ENCODE data around the gene TRAF3IP1.
"Not testable (repeated sequence)": the region's sequence is repeated elsewhere in the genome, so short reads cannot be mapped to it uniquely, and the experiment has no call there.

TRAF3IP1 gene, protein sequence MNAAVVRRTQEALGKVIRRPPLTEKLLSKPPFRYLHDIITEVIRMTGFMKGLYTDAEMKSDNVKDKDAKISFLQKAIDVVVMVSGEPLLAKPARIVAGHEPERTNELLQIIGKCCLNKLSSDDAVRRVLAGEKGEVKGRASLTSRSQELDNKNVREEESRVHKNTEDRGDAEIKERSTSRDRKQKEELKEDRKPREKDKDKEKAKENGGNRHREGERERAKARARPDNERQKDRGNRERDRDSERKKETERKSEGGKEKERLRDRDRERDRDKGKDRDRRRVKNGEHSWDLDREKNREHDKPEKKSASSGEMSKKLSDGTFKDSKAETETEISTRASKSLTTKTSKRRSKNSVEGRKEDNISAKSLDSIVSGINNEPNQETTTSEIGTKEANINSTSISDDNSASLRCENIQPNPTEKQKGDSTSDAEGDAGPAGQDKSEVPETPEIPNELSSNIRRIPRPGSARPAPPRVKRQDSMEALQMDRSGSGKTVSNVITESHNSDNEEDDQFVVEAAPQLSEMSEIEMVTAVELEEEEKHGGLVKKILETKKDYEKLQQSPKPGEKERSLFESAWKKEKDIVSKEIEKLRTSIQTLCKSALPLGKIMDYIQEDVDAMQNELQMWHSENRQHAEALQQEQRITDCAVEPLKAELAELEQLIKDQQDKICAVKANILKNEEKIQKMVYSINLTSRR

DNA sequence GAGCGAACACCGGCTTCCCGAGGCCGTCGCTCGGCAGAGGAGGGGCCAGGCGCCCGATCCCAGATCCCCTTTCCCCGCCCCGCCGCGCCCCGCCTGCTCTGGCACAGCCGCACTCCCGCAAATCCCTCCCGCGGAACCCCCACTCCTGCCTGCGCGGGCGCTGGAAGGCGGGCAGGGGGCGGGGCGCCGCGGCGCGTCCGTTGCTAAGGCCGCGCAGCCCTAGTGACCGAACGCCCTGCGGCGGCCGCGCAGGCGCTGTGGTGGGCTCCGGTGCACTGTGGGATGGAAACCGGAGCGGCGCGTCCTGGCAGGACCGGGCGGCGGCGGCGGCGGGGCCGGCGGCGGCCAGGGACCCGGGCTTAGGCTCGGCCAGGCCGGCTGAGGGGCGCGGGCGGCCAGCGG lies at the start of gene TRAF3IP1:
Gene TRAF3IP1, plus strand, starts transcription at position 273 of the 402 bp plus-strand sequence. CDS start 145 bp downstream, outside the sequence.
- peak; percentile 65 for DNase-seq (ENCODE audit: low read depth)

DNA sequence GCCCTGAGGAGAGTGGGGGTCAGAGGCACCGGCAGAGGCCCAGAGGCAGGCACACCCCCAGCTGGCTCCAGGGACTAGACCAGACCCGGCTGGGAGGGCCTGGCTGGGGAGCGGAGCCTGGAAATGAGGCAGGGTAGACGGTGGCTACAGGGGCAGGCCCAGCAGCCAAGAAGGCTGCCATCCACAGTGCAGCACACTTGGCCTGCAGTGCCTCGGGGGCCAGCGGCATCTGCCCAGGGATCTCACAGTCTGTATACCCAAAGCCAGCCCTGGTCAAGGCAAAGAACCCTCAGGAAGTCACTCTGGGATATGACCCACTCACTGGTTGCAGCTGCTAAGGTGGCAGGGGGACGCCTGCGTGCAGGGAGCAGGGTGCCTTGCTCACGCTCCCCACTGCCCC lies 49.7 kb upstream of the TRAF3IP1 start:
- DNase-seq (ENCODE audit: low read depth) = no peak

DNA sequence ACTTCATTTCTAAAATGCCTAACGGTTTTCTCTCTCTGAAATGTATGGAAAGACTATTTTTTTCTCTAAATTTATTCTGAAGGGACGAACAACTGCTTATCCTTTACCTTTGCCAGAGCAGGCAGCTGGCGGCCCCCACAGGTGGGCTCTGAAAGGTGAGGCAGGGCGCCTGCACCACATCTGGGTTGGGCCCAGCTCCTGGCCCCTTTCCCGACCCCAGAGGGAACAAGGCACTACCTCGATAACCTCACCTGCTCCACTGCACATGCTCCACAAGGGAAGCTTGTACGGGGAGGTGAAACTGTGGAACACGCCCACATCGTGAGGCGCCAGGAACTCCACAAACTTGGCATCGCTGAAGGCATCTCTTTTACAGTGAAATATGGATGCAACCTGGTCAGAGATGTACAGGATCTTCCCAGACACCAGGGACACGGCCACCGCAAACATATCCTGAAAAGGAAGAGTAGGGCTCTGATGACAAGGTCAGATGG lies 49.2 kb upstream of the TRAF3IP1 start:
- DNase-seq (ENCODE audit: low read depth) = no peak

DNA sequence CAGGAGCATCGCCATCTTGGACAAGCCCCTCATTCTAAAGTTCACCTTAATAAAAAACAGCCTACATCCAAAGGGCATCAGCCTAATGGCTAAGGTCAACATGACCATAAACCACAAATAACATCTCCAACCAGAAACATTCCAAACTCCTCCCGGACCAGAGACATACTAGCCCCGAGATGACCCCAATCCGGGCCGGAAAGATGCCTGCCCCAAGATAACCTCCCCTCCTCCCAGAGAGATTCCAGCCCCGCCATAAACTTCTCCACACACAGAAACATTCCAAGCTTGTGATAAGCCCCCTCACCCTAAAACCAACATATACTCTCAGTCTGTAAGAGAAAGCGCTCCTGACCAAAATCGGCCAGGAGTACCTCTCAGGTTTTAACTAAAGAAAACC lies 48.6 kb upstream of the TRAF3IP1 start:
- not testable (repeated sequence) for DNase-seq (ENCODE audit: low read depth)

DNA sequence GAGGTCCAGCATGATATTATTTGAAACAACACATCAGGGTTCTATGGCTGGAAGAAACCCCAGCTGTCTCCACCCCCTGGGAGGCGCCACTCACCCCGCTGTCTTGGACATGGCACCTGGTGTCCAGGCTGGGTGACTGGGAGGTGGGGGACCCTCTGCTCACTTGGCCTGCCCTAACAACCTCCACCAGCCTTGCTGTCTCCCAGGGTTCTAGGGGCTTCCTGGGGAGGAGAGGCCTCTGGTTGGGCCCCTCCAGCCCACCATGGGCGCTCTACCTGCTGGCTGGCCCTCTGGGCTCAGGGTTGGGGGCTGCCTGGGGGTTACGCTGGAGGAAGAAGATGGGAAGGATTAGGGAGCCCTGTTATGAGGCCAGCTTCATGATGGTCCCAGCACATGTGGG lies 48.2 kb upstream of the TRAF3IP1 start:
- no peak for DNase-seq (ENCODE audit: low read depth)

DNA sequence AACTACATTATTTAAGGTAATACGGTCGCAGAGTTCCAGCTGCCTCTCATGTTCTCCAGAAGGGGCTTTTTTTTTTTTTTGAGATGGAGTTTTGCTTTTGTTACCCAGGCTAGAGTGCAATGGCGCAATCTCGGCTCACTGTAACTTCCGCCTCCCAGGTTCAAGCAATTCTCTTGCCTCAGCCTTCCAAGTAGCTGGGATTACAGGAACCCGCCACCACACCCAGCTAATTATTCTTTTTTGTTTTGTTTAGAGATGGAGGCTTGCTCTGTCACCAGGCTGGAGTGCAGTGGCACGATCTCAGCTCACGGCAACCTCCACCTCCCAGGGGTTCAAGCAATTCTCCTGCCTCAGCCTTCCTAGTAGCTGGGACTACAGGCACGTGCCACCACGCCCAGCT lies 46.9 kb upstream of the TRAF3IP1 start:
- DNase-seq (ENCODE audit: low read depth) = not testable (repeated sequence)

DNA sequence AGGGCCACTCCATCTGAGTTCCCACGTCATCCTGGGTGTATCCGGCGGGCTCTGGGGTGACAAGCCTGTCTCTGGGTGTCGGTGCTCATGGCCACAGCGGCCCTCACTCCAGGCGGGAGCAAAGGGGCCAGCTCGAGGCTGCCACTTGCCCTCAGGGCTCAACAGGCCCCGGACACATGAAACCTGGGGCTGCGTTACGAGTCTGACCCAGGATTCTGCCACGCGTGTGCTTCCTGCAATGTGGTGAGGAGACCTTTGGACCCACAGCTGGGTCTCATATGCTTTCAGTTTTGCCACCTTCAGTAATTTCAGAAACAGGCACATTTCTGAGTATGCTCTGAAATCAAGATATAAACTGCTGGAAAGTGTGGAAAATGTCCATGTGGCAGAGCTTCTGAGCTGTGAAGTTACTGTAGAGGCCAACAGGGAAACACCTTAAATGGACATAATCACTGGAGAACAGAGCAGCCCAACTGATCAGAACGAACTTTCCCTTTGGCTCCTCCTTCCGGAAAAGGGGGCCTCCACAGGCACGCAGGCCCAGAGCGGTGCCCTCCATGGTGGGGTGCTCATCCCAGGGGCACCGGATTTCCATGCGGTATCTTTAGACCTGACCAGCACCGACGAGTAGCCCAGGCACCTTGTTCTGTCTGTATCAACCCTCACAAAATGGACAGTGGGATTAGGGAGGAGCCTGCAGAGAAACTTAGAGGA lies 46.0 kb upstream of the TRAF3IP1 start:
- no peak for DNase-seq (ENCODE audit: low read depth)

DNA sequence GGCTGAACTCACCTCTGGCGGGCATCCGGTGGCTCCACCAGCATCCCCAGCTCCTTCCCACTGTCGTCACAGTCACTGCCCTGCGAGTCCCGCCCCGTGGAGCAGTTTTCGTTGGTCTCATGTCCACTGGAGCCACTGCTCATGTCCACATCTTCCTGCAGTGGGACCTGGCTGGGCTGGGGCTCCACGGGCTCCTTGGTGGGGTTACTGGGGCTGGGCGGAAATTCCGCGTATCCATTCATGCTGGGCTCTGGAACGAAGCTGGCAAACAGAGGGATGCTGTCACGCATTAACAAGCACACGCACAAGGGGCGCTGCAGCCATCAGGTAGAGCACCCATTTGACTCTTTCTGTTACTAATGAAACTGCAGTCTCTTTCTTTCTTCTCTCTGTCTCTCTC lies 42.6 kb upstream of the TRAF3IP1 start:
- DNase-seq (ENCODE audit: low read depth) = no peak

DNA sequence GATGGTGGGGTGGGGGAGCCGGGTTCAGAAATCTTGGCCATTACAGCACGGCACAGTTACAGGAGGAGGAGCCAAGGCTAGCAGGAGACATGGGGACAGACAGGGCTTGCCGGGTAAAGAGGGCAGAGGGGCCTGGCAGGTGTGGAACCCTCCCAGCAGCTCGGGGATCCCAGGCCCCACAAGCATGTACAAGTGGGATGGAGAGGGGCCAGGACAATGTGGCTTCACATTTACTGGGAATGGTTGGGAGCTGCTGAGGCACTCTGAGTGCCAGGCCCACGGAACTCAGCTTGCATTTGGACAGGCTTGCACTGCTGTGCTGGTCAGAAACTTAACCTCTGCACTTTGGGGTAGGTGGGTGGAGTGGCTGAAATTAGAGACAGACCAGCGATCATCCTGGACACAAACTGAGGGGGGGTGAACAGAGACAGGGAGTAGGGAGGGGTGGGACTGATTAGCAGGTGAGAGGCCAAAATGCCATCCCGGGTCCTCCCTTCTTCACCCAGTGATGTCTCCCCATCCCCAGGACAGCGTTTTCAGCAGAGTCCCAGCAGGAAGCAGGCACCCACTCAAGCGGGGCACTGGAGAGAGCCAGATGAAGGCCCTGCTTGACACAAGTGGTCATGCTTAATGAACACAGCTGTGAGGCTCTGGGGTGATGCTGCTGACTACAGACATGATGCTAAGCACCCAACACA lies 41.5 kb upstream of the TRAF3IP1 start:
- no peak for DNase-seq (ENCODE audit: low read depth)

DNA sequence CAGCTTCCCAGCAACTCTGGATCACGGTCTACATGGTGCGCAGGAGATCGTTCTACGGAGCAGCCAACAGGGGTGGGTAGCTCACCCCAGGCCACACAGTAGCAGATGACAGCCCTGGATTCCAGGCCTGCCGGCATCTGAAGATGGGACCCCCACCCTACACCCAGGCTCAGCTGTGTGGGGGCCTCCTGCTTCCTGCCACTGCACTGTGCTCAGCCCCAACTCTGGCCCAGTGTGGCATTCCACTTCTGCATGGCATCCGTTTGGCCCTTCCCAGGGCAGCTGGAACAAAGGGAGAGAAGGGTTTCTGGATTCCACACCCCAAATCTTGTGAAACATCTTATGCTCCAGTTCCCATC lies 41.0 kb upstream of the TRAF3IP1 start:
- no peak for DNase-seq (ENCODE audit: low read depth)

DNA sequence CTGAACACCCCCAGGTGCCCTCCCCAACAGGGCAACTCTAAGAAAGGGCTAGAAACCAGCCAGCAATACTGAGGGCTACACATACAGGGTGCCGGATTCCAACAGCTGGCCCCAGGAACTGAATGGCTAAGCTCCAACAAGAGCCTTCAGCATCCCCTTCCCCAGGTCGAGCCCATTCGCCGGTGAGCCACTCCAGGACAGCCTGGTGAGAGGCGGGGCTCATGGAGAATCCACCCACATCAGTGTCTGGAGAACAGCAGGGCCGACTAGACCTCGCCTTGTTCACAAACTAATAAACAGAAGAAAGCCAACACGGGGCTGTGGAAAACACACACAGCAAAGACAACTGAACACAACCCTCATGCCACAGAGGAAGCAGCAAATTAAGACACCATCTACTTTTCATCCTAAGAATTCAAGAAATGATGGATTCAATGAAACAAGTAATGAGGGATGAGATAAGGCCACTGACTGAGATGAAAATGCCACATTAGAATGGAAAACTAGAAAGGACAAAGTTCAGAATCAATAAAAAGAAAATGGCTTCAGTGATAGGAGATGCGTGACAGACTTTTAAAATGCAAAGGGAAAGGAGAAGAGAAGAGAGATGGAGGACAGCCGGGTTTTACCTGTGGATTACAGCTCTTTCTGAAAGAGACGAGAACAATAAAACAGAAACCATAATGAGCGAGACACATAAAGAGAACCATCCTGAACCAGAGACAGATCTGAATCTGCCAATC lies 40.1 kb upstream of the TRAF3IP1 start:
- DNase-seq (ENCODE audit: low read depth) = no peak

DNA sequence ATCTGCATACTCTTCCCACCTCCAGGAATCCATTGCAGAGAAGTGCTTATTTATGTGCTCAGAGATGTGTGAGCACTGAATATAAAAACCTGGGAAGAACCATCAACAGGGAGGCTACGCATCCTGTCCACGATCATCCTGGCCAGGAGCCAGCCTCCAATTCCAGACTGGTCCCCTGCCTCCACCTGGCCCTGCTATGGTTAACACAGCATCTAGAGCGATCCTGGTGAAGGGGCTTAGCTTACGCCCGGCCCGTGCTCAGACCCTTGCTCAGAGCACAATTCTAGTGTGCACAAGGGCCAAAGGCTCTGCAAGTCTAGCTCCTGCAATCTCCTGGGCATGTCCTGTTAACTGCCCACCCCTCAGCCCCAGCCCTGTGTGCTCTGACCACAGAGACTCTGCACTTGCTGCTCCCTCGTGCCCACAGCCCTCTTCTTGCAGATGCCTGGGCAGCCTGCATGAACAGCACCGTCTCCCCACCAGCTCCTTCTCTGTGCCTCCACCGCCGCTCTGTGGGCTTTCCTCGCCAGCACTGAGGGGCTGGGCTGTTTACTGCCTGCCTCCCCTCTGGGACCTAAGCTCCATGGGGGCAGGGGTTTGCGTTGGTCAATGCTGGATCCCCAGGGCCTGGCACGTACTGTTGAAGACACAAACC lies 38.4 kb upstream of the TRAF3IP1 start:
- DNase-seq (ENCODE audit: low read depth) = no peak

DNA sequence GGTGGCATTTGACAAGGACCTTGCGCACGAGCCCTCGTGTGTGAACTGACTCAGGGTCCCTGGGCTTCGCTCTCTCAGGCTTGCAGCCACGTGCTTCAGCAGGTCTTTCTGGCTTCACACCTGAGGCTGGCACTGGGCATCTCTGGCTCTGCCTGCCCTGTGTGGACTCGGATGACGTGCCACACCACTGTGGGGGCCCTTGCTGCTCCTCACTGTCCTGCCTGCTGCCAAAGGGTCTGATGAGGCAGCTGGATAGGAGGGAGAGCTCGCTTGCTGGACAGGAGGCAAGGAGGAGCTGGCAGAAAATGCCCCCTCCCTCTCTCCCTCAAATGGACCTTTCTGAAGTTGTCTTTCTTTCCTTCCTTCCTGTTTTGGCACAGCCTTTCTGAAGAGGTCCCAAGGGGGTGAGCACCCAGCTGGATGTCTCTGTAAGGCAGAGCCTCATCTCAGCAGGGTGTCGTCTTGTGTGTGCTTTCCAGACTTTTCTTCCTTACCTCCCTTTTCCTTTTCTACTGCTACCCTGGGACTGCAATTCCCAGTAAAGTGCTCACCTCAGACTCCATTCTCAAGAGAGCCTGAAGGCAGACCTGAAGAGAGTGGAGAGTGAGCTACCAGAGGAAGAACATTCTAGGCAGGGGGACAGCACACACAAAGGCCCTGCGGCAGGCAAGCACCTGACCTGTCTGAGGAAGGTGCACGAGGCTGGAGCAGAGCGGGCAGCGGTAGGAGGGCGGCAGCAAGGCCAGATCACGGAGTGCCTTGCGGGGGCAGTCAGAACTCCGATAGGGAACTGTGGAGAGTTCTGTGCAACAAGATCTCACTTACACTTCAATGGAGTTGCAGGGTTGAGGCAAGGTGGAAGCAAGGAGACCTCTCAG lies 37.2 kb upstream of the TRAF3IP1 start:
- no peak for DNase-seq (ENCODE audit: low read depth)

DNA sequence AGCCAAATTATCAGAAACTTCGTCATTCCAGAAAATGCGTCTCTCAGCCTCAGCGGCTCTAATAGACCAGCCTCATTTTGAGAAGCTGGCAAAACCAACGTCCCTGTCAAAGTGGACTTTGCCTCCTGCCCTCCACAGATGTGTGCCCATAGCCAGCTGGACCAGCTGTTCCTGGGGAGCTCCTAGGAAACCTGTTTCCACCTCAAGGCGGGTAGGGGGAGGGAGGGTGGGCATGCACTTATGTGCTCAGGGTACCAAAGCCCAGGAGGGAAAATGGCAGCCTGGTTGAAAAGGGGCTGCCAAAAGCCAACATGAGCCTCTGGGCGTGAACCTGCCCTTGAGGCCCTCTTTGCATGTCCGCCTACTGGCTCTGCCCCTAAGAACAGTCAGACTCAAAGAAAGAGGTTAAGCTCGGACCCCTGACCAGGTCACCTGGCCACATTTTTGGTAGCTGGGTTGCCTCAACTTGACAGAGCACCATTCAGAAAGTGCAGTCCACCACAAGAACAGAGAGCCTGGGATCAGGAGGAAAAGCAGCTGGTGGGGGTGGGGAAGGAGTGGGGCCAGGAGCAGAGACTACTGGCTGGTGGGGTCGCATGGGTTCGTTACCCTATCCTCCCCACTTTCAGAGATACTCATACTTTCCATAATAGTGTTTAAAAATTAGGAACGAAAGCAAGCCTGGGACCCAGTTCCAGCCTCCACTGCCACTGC lies 35.4 kb upstream of the TRAF3IP1 start:
- no peak for DNase-seq (ENCODE audit: low read depth)

DNA sequence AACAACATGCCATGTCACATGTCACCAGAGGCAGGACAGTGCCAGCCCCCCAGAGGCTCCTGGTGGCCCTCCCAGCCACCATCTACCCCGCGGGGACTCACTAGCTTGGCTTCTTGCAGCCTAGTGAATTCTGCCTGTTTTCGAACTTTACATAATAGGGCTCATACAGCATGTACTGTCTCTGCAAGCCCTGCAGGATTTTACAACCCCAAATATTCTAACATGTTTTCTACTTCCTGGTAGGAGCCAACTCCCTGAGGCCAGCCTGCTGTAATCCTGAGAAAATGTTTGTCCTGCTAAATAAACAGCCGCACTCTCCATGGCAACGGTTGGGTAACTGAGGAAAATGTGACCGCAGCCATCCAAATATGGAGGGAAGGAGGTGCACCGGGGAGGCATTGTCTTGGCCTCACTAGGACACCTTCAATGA lies 34.6 kb upstream of the TRAF3IP1 start:
- DNase-seq (ENCODE audit: low read depth) = no peak

DNA sequence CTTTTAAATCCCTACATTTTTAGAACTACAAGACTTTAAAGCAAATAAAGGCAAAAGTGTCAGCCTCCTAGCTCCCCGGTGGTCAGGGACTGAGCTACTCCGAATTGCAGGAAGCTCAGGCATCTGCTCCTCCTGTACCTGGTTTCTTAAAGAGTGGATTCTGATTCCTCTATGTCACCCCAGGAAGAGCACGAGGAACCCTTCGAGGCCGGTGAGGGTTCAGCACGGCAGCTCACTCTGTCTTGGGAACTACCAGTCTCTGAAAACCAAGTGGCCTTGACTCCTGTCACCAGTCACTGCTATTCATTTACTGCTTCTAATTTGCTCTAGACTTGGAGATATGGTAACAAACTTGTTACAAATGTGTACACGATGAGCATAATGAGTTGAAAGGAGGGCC lies 34.2 kb upstream of the TRAF3IP1 start:
- no peak for DNase-seq (ENCODE audit: low read depth)

DNA sequence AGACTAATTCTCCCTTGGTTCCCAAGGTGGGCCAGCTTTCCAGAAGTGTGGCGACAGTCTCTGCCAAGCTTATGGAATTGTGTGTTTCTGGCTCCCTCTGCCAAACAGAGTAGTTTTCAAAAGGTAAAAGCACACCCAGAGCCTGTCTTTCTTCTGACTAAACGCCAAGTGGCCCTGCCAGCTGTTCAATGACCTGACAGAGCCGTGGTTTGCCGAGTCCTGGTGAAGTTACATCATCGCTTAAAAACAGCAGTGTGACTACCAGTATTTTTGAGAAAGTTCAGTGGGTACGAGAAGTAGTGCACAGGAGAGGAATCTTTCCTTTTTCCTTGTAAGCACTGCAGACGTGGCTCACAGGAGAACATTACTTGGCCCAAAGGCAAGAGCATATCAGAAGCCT lies 33.8 kb upstream of the TRAF3IP1 start:
- no peak for DNase-seq (ENCODE audit: low read depth)

DNA sequence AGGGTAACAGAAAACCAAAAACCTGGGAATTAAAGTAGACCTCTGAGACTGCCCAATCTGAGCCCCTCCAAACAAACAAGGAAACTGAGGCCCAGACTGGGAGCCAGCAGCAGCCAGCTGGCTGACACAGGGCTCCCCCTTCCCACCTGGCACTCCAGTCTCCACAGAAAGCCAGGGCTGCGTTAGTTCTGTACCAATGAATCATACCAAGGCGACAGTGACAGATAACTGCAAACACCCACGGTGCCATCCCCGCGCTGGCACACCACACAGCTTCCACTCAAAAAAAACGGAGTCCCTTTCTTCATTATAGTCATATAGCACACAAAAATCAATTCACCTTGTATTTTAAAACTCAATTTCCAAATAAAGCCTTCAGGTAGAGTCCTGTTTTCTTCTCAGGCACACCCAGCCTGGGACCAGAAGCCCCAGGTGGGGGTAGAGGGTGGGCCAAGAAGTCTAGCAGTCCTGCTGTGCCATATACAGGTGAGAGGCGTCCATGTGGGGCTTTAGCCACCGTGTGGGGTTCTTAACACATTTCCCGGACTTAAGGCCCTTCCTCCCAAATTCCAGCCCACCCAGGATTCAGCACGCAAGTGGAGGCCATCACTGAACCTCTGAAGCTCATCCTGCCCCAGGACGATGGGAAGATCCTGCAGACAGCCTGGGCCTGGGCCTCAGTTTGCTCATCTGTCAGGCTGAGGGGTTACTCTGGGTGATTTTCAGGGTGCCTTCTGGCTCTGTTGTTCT lies 33.2 kb upstream of the TRAF3IP1 start:
- no peak for DNase-seq (ENCODE audit: low read depth)

Measured in CMK (cell line).